Thymus (tissue), 11 donors: ENCODE data around the gene CDC34. TPM values are rescaled to one million over a fixed set of nuclear protein-coding genes. Genes with fewer than 3 reads are reported as not detected.

Source experiments
- DNase-seq, 9 donors: peaks; one replicate each; pipeline ENCODE4 v3.0.0-alpha.2; 2013; ENCODE audit warnings: low spot score in 9 of 9, low read depth in 6 of 9, missing footprints in 1 of 9
- H3K27ac ChIP-seq, 2 donors: one replicate each; pipeline ENCODE4 v1.5.1; 2013; ENCODE audit warnings: control low read depth in 1 of 2, low read depth in 1 of 2, low read length in 1 of 2, mild to moderate bottlenecking in 1 of 2, moderate library complexity in 1 of 2
- H3K27me3 ChIP-seq, 2 donors: one replicate each; pipeline ENCODE4 v1.5.1; 2013; ENCODE audit warnings: low read length in 1 of 2; ENCODE audit not compliant: control insufficient read depth in 2 of 2, insufficient read depth in 1 of 2
- H3K36me3 ChIP-seq, 2 donors: one replicate each; pipeline ENCODE4 v1.5.1; 2013; ENCODE audit warnings: low read length in 1 of 2, mild to moderate bottlenecking in 1 of 2, moderate library complexity in 1 of 2; ENCODE audit not compliant: control insufficient read depth in 2 of 2, insufficient read depth in 2 of 2
- H3K4me1 ChIP-seq, 2 donors: one replicate each; pipeline ENCODE4 v1.5.1; 2013; ENCODE audit warnings: low read length in 2 of 2; ENCODE audit not compliant: control insufficient read depth in 2 of 2, insufficient read depth in 2 of 2
- H3K4me3 ChIP-seq, 2 donors: one replicate each; pipeline ENCODE4 v1.5.1; 2013; ENCODE audit warnings: low read length in 2 of 2, control low read depth in 1 of 2, mild to moderate bottlenecking in 1 of 2
- H3K9me3 ChIP-seq, 2 donors: one replicate each; pipeline ENCODE4 v1.5.1; 2013; ENCODE audit warnings: low read length in 1 of 2, mild to moderate bottlenecking in 1 of 2; ENCODE audit not compliant: control insufficient read depth in 2 of 2, insufficient read depth in 1 of 2
- WGBS: extraction: QIAGEN DNeasy Blood & Tissue Kit; methylation state at CpG from one replicate; pipeline ENCODE4 v1.1.7; 2013; 5-methylcytosine and 5-hydroxymethylcytosine counted together
- polyA plus RNA-seq: library from polyadenylated mRNA; stranded (reverse); fragments of 200-250 nt; gene quantifications from one replicate; pipeline ENCODE4 v1.2.3, GENCODE V29; 2013
- total RNA-seq: library from RNA; stranded (reverse); fragments of 120-200 nt; gene quantifications from one replicate; pipeline ENCODE4 v1.2.4, GENCODE V29; 2013
- donor health status: healthy.

CDC34 gene
- total and polyA plus RNA-seq, 2 donors: 48.0 to 72.0 TPM

GRCh38 chr19:495402-496111, 36.0 kb upstream of the CDC34 start:
- Histone ChIP-seq H3K4me1 (no peaks in the 10 kb centered on the region), H3K27me3 (peaks cover 48 to 71% of the 10 kb centered on the region in 2 donors), H3K27ac (no peak overlapping the region), H3K9me3 (peaks cover 1 to 21% of the 10 kb centered on the region in 2 donors), H3K4me3 (no peak overlapping the region), H3K36me3 (no peaks in the 10 kb centered on the region)
- DNase-seq: no peak
- WGBS: 32% methylated on average over 32 of the region's 32 CpGs

DNA sequence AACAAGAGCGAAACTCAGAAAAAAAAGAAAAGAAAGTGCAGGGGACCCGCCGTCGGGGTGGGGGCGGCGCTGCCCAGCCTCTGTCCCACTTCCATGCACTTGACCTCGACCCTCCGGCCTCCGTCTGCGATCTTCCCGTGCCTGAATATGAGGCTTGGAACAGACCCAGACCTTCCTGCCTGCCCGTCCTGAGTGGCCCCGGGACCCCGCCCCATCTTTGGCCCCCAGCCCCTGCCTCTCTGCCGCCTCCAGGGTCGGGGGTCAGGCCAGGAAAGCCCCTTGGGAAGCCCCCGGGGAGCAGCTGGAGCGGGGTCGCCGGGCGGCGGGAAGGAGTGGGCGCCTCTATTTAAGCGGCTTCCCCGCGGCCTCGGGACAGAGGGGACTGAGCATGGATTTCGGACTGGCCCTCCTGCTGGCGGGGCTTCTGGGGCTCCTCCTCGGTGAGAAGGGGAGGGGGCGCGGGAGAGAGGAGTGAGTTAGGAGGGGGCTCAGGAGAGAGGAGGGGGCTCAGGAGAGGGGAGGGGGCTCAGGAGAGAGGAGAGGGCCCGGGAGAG, 35.4 kb upstream of the CDC34 start, which contains the start of gene MADCAM1:
Gene MADCAM1 (plus strand): TSS at position 375 of the 554 bp plus-strand sequence. CDS start 14 bp downstream, at position 389.
- WGBS: 19% methylated on average over 33 of the region's 33 CpGs
- no peaks in the 10 kb centered on the region for H3K36me3 ChIP-seq
- H3K27me3 ChIP-seq: peaks cover 48 to 77% of the 10 kb centered on the region in 2 donors
- no peak within 1 kb of the TSS for H3K4me3 ChIP-seq
- peaks cover 1 to 20% of the 10 kb centered on the region in 2 donors for H3K9me3 ChIP-seq
- no peaks in the 10 kb centered on the region for H3K4me1 ChIP-seq
- DNase-seq: no peak
- H3K27ac ChIP-seq: no peak within 1 kb of the TSS

- Histone ChIP-seq H3K9me3 (peaks cover 1 to 20% of the 10 kb centered on the region in 2 donors), H3K4me1 (no peaks in the 10 kb centered on the region), H3K27ac (no peak overlapping the region), H3K27me3 (peaks cover 48 to 84% of the 10 kb centered on the region in 2 donors), H3K36me3 (no peaks in the 10 kb centered on the region), H3K4me3 (no peak overlapping the region)
- no peak for DNase-seq
- WGBS: 14% methylated on average over 18 of the region's 18 CpGs
These were observed 34.6 kb upstream of the CDC34 start for GRCh38 chr19:496986-497385.

DNA sequence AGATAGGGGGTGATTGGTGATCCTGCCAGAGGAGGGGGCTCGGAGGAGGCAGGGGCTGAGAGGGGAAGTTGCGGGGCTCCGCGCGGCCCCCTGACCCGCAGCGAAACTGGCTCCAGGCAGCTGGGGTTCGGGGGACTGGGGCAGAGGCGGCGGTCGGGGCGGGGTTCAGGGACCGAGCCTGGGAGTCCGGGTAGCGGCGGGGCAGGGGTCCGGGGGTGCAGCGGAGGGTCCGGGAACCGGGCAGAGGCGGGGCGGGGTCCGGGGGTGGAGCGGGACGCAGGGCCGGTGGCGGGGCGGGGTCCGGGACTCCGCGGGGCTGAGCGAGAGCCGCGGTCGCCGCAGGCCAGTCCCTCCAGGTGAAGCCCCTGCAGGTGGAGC, 34.1 kb upstream of the CDC34 start:
- Histone ChIP-seq H3K27ac (no peak overlapping the region), H3K4me3 (no peak overlapping the region), H3K9me3 (peaks cover 1 to 17% of the 10 kb centered on the region in 2 donors), H3K36me3 (no peaks in the 10 kb centered on the region), H3K4me1 (no peaks in the 10 kb centered on the region), H3K27me3 (peaks cover 48 to 84% of the 10 kb centered on the region in 2 donors)
- 4% methylated on average over 36 of the region's 36 CpGs for WGBS
- no peak for DNase-seq

DNA sequence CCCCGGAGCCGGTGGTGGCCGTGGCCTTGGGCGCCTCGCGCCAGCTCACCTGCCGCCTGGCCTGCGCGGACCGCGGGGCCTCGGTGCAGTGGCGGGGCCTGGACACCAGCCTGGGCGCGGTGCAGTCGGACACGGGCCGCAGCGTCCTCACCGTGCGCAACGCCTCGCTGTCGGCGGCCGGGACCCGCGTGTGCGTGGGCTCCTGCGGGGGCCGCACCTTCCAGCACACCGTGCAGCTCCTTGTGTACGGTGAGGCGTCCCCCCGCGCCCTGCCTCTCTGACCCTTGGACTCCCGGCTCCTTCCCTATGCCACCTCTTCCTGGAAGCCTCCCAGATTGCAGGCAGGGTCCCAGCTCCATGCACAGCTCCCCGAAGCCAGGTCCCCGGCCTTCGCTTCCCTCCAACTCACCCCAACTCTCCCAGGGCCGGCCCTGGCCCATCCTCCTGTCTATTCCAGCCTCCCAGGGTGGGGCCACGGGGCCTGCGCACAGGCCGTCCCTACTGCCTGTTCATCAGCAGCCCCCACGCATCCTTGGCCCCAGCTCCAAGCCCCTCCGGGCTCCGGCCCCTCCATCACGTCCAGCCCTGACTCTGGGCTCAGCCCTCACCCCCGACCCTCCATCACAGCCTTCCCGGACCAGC, 33.6 kb upstream of the CDC34 start:
- Histone ChIP-seq H3K9me3 (peaks cover 1 to 14% of the 10 kb centered on the region in 2 donors), H3K36me3 (no peaks in the 10 kb centered on the region), H3K27ac (no peak overlapping the region), H3K27me3 (peaks cover 48 to 84% of the 10 kb centered on the region in 2 donors), H3K4me3 (no peak overlapping the region), H3K4me1 (peaks cover 0 to 2% of the 10 kb centered on the region in 2 donors)
- WGBS: 7% methylated on average over 50 of the region's 50 CpGs
- no peak for DNase-seq

DNA sequence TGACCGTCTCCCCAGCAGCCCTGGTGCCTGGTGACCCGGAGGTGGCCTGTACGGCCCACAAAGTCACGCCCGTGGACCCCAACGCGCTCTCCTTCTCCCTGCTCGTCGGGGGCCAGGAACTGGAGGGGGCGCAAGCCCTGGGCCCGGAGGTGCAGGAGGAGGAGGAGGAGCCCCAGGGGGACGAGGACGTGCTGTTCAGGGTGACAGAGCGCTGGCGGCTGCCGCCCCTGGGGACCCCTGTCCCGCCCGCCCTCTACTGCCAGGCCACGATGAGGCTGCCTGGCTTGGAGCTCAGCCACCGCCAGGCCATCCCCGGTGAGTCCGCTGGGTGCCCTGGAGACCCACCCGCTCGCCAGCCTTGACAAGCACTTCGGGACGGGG, 33.1 kb upstream of the CDC34 start:
- Histone ChIP-seq H3K27me3 (peaks cover 48 to 80% of the 10 kb centered on the region in 2 donors), H3K4me1 (peaks cover 0 to 2% of the 10 kb centered on the region in 2 donors), H3K4me3 (no peak overlapping the region), H3K27ac (no peak overlapping the region), H3K36me3 (no peaks in the 10 kb centered on the region), H3K9me3 (peaks cover 1 to 11% of the 10 kb centered on the region in 2 donors)
- no peak for DNase-seq
- 18% methylated on average over 26 of the region's 26 CpGs for WGBS

DNA sequence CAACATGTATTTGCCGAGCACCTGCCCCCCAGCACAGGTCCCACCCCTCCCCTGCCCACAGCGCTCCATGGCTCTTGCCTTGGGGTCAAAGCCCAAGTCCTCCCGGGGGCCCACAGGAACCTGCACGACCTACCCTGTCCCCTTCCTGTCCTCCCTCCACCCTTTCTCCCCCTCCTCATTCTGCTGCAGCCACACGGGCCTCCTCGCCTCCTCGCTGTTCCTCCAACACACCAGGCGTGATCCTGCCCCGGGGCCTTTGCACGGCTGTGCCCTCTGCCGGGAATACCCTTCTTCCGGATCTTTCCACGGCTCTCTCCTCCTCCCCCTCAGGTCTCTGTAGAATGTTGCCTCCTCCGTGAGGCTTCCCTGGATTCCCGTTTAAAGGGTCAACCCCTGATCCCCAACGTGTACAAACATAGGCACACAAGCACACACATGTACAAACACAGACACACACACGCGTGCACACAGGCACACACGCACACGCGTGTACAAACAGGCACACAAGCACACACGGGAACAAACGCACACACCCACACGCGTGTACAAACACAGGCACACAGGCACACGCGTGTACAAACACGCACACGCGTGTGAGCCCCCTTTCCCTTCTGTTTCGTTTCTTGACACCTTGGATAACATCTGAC, 32.5 kb upstream of the CDC34 start:
- H3K27ac ChIP-seq: no peak overlapping the region
- DNase-seq: no peak
- H3K4me1 ChIP-seq: peaks cover 0 to 2% of the 10 kb centered on the region in 2 donors
- H3K36me3 ChIP-seq: no peaks in the 10 kb centered on the region
- no peak overlapping the region for H3K4me3 ChIP-seq
- WGBS: 83% methylated on average over 31 of the region's 31 CpGs
- H3K9me3 ChIP-seq: peaks cover 1 to 11% of the 10 kb centered on the region in 2 donors
- H3K27me3 ChIP-seq: peaks cover 46 to 74% of the 10 kb centered on the region in 2 donors

GRCh38 chr19:501646-502045, 29.9 kb upstream of the CDC34 start:
- no peak for DNase-seq
- H3K4me3 ChIP-seq: no peak overlapping the region
- H3K27ac ChIP-seq: no peak overlapping the region
- no peaks in the 10 kb centered on the region for H3K36me3 ChIP-seq
- no peaks in the 10 kb centered on the region for H3K9me3 ChIP-seq
- peaks cover 28 to 53% of the 10 kb centered on the region in 2 donors for H3K27me3 ChIP-seq
- H3K4me1 ChIP-seq: peaks cover 0 to 8% of the 10 kb centered on the region in 2 donors
- 92% methylated on average over 17 of the region's 17 CpGs for WGBS

DNA sequence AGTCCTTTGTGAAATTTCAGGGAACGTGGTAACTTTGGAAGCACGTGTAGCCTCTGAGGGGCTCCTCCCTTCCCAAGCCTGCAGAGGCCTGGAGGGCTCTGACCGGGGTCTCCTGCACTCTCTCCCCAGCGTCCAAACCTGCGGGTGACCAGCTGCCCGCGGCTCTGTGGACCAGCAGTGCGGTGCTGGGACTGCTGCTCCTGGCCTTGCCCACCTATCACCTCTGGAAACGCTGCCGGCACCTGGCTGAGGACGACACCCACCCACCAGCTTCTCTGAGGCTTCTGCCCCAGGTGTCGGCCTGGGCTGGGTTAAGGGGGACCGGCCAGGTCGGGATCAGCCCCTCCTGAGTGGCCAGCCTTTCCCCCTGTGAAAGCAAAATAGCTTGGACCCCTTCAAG, 26.9 kb upstream of the CDC34 start:
- Histone ChIP-seq H3K27ac (no peak overlapping the region), H3K4me1 (peaks cover 6 to 24% of the 10 kb centered on the region in 2 donors), H3K27me3 (peaks cover 3 to 26% of the 10 kb centered on the region in 2 donors), H3K36me3 (peaks cover 2 to 5% of the 10 kb centered on the region in 2 donors), H3K9me3 (no peaks in the 10 kb centered on the region), H3K4me3 (no peak overlapping the region)
- WGBS: 97% methylated on average over 14 of the region's 14 CpGs
- DNase-seq: no peak
